ENCODE results near the gene RGR. TPM values are rescaled to one million over a fixed set of nuclear protein-coding genes. Genes with fewer than 3 reads are reported as not detected.

The RGR gene
- total RNA-seq, 6 experiments from 2014 or later: not detected

DNA sequence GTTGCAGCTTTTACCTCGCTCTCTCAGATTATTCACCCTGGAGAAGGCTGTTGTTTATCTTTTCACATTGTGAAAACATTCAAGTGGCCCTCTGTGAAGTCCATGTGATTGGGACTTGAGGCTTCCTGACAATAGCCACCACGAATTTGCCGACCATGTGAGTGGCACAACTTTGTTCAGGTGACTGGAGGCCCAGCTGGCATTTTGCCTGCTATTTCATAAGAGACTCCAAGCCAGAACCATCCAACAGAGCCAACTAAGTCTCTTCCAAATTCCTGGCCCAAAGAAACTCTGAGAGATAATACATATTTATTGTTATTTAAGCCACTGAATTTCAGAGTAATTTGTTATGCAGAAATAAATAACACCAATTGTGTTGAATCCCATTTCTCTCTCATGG is 45.4 kb downstream of the RGR start:
- intact Hi-C loops (cut with DNase I): no loop called here
- Histone ChIP-seq H3K36me3 (no peaks in the 10 kb centered on the region), H3K4me1 (no peaks in the 10 kb centered on the region), H3K27me3 (no peaks in the 10 kb centered on the region), H3K27ac (no peak overlapping the region), H3K4me3 (no peak overlapping the region), H3K9me3 (no peaks in the 10 kb centered on the region)
- DNase-seq (no peak), ATAC-seq (peak in 3 of 4 donors; percentile 37 to 54 (median 51))
- WGBS (ENCODE audit: insufficient coverage, low coverage, low lambda C conversion rate, missing lambda C conversion rate): 26% methylated on average over 3 of the region's 3 CpGs
- no peak for TF ChIP-seq POLR2A (IDR thresholded peaks at IDR 0.05)
- TF ChIP-seq, protein P1, sequence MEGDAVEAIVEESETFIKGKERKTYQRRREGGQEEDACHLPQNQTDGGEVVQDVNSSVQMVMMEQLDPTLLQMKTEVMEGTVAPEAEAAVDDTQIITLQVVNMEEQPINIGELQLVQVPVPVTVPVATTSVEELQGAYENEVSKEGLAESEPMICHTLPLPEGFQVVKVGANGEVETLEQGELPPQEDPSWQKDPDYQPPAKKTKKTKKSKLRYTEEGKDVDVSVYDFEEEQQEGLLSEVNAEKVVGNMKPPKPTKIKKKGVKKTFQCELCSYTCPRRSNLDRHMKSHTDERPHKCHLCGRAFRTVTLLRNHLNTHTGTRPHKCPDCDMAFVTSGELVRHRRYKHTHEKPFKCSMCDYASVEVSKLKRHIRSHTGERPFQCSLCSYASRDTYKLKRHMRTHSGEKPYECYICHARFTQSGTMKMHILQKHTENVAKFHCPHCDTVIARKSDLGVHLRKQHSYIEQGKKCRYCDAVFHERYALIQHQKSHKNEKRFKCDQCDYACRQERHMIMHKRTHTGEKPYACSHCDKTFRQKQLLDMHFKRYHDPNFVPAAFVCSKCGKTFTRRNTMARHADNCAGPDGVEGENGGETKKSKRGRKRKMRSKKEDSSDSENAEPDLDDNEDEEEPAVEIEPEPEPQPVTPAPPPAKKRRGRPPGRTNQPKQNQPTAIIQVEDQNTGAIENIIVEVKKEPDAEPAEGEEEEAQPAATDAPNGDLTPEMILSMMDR (IDR thresholded peaks at IDR 0.05): no peak

DNA sequence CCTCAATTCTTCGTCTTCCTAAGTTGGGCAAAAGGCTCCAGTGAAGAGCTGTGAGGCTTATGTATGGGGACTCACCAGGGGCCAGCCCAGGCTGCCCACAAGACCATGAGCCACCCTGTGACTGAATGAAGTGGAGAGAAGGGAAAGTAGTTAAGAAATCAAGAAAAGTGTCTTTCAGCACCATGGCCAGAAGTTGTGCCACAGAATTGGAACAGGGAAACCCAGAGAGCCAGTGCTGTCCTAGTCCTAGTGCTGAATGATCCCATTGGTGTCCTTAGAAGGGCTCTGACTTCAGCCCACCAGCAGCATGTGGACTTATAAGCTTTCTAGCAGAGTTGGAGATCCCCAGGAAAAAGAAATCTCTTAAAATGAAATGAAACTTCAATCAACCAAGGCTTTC is 46.5 kb downstream of the RGR start:
- intact Hi-C loops (cut with DNase I): no loop called here
- H3K9me3 ChIP-seq: no peaks in the 10 kb centered on the region
- no peaks in the 10 kb centered on the region for H3K27me3 ChIP-seq
- H3K4me3 ChIP-seq: no peak overlapping the region
- TF ChIP-seq POLR2A (IDR thresholded peaks at IDR 0.05): no peak
- TF ChIP-seq, protein P1 (IDR thresholded peaks at IDR 0.05): no peak
- ATAC-seq: peak in 3 of 4 donors; percentile 26 to 57 (median 49)
- no peak overlapping the region for H3K27ac ChIP-seq
- DNase-seq: no peak
- H3K4me1 ChIP-seq: no peaks in the 10 kb centered on the region
- 31% methylated on average over 1 of the region's 1 CpG for WGBS (ENCODE audit: insufficient coverage, low coverage, low lambda C conversion rate, missing lambda C conversion rate)
- no peaks in the 10 kb centered on the region for H3K36me3 ChIP-seq

DNA sequence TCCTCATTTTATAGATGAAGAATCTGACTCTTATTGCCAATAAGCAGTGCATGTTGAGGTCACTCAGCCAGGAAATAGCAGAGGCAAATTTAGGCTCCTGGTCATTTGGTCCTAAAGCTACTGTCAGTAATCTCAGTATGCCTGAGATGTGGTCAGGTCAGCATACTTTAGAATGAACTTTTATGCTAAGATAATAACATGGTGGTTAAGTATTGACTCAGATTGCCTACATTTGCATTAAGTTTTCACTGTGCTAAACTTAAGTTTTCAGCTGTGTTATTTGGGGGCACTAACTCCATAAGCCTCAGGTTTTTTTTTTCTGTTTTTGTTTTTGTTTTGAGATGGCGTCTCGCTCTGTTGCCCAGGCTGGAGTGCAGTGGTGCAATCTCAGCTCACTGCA is 47.6 kb downstream of the RGR start:
- Histone ChIP-seq H3K9me3 (no peaks in the 10 kb centered on the region), H3K4me1 (no peaks in the 10 kb centered on the region), H3K36me3 (no peaks in the 10 kb centered on the region), H3K27me3 (no peaks in the 10 kb centered on the region), H3K4me3 (no peak overlapping the region), H3K27ac (no peak overlapping the region)
- TF ChIP-seq, protein P1 (IDR thresholded peaks at IDR 0.05): no peak
- TF ChIP-seq POLR2A (IDR thresholded peaks at IDR 0.05): no peak
- ATAC-seq (no peak), DNase-seq (no peak)
- WGBS (ENCODE audit: insufficient coverage, low coverage, low lambda C conversion rate, missing lambda C conversion rate): 76% methylated on average over 2 of the region's 2 CpGs
- intact Hi-C loops (cut with DNase I): no loop called here

DNA sequence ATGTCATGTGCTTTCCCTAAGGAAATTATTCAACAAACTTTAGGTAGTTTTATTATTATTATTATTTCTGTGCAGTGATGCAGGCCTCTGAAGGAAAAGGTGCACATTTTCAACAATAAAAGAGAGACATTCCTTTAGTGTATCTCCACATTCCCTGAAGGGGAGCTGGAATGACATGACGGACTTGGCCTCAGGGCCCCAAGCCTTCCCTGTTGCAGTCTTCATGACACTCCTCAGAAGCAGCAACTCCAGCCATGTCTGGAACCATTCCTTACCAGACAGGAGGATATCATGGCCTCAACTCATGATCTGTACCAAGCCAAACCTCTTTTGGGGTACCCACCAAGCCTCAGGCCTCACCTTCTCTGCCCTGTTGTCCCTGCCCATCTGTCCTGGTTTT is 48.3 kb downstream of the RGR start:
- Histone ChIP-seq H3K4me1 (no peaks in the 10 kb centered on the region), H3K27me3 (no peaks in the 10 kb centered on the region), H3K9me3 (no peaks in the 10 kb centered on the region), H3K27ac (no peak overlapping the region), H3K4me3 (no peak overlapping the region), H3K36me3 (no peaks in the 10 kb centered on the region)
- 75% methylated on average over 1 of the region's 1 CpG for WGBS (ENCODE audit: insufficient coverage, low coverage, low lambda C conversion rate, missing lambda C conversion rate)
- no peak for TF ChIP-seq POLR2A (IDR thresholded peaks at IDR 0.05)
- TF ChIP-seq, protein P1 (IDR thresholded peaks at IDR 0.05): no peak
- intact Hi-C loops (cut with DNase I): no loop called here
- no peak for ATAC-seq
- DNase-seq: no peak

DNA sequence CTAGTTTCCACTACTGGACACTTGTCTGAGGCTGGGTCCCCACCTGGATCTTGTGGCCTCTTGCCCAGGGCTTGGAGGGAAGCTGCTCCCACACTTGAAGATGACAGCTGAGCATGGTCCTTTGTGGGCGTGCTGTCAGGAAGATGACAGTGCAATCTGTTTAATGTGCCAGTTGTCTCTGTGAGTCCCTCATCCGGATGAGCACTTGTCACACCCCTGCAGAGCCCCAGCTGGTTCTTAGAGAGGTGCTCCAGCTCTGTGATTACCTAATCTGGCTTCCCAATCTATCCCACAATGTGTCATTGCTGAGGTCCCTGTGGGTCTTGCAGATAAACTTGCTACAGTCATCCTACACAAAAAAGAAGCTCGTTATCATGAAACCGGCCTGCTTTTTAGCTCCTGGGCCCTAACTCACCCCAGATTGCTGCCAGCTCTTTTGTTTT is 48.7 kb downstream of the RGR start:
- Histone ChIP-seq H3K36me3 (no peaks in the 10 kb centered on the region), H3K27ac (no peak overlapping the region), H3K4me3 (no peak overlapping the region), H3K4me1 (no peaks in the 10 kb centered on the region), H3K27me3 (no peaks in the 10 kb centered on the region), H3K9me3 (no peaks in the 10 kb centered on the region)
- WGBS (ENCODE audit: insufficient coverage, low coverage, low lambda C conversion rate, missing lambda C conversion rate): 80% methylated on average over 1 of the region's 4 CpGs
- intact Hi-C loops (cut with DNase I): no loop called here
- ATAC-seq (no peak), DNase-seq (no peak)
- TF ChIP-seq, protein P1 (IDR thresholded peaks at IDR 0.05): no peak
- no peak for TF ChIP-seq POLR2A (IDR thresholded peaks at IDR 0.05)
